ENCODE data around the gene MRC1. TPM values are rescaled to one million over a fixed set of nuclear protein-coding genes. Genes with fewer than 3 reads are reported as not detected.

Gene MRC1
- total RNA-seq, 1 experiment from 2014 or later = 0.07 TPM

DNA sequence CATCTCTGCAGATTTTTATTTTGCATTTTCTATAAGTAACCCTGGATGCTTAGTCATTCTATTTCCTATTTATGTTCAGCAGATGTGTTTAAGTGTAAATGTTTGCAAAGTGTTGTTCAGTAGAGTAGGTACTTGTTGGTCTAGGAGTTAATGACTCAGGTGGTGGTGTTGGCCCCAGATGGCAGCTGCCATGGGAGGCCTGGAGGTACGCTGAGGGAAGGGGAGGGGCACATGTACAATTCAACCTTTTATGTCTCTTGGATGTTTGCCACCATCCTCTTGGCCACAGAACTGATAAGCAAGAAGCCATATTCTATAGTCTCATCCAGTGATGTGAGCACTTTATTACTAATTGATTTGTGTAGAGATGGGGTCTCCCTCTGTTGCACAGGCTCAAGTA lies 74.5 kb downstream of the MRC1 start:
- Histone ChIP-seq H3K27me3 (ENCODE audit: insufficient read depth, low read depth) (no peaks in the 10 kb centered on the region), H3K79me2 (ENCODE audit: low read depth) (no peaks in the 10 kb centered on the region), H4K20me1 (ENCODE audit: insufficient read depth) (no peaks in the 10 kb centered on the region), H3K4me1 (replicated peaks; ENCODE audit: insufficient read depth) (no peaks in the 10 kb centered on the region), H3K4me3 (no peak overlapping the region), H3K4me2 (no peak overlapping the region), H3K27ac (no peak overlapping the region), H3K9me2 (ENCODE audit: insufficient read depth) (no peaks in the 10 kb centered on the region), H3K9me3 (ENCODE audit: insufficient read depth, low read depth) (no peaks in the 10 kb centered on the region; the same call in 1 of the 2 replicates), H3F3A (ENCODE audit: insufficient read depth, low read depth) (no peaks in the 10 kb centered on the region), H2AFZ (no peak overlapping the region), H3K36me3 (ENCODE audit: low read depth) (no peaks in the 10 kb centered on the region)
- no peak for DNase-seq
- CTCF ChIA-PET = no interaction called here
- intact Hi-C loops (cut with micrococcal nuclease; ENCODE audit: unreplicated experiment) = no loop called here
- TF ChIP-seq, protein P1, sequence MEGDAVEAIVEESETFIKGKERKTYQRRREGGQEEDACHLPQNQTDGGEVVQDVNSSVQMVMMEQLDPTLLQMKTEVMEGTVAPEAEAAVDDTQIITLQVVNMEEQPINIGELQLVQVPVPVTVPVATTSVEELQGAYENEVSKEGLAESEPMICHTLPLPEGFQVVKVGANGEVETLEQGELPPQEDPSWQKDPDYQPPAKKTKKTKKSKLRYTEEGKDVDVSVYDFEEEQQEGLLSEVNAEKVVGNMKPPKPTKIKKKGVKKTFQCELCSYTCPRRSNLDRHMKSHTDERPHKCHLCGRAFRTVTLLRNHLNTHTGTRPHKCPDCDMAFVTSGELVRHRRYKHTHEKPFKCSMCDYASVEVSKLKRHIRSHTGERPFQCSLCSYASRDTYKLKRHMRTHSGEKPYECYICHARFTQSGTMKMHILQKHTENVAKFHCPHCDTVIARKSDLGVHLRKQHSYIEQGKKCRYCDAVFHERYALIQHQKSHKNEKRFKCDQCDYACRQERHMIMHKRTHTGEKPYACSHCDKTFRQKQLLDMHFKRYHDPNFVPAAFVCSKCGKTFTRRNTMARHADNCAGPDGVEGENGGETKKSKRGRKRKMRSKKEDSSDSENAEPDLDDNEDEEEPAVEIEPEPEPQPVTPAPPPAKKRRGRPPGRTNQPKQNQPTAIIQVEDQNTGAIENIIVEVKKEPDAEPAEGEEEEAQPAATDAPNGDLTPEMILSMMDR (conservative IDR thresholded peaks at IDR 0.05) = no peak
- no peak for TF ChIP-seq EZH2 (IDR thresholded peaks at IDR 0.05; ENCODE audit: low read depth)
- POLR2A ChIA-PET (ENCODE audit: unreplicated experiment) = no interaction called here
- BruUV-seq (replicated peaks) = no TSS peak

DNA sequence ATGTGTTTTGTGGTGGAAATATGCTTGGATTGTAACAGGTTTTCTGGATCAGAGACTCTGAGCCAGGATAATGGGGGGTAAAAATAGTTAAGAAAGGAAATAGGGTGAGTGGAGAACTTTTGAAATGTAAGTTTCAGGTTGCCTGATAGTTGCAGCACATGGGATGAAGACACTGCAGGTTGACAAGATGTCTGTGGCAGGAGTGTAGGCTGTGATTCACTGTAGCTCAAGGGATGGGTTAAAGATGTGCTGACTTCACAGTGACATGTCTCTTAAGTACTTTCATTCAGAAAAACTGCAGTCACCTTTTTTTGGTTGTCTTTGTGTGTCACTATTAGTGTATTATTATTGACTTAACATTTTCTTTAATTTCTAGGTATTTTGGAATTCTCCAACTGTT lies 79.0 kb downstream of the MRC1 start:
- DNase-seq = no peak

DNA sequence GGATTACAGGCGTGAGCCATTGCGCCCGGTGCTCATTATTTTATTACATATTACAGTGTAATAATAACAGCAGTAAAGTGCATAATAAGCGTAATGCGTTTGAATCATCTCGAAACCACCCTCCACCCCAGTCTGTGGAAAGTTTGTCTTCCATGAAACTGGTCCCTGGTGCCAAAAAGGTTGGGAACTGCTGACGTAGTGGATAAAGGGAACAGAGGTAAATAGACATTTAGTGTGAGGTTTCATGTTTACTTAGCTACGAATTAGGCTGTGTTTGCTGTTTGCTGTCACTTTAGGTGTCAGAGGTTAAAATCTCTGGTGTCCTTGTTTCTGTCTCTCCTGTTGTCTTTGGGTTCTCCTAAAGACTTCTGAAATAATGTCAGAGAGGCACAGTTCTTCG lies 82.3 kb downstream of the MRC1 start:
- POLR2A ChIA-PET (ENCODE audit: unreplicated experiment) = no interaction called here
- BruUV-seq (replicated peaks) = no TSS peak
- intact Hi-C loops (cut with micrococcal nuclease; ENCODE audit: unreplicated experiment) = no loop called here
- Histone ChIP-seq H3K9me2 (ENCODE audit: insufficient read depth) (no peaks in the 10 kb centered on the region), H3K27ac (no peak overlapping the region), H3K4me3 (no peak overlapping the region), H3K36me3 (ENCODE audit: low read depth) (no peaks in the 10 kb centered on the region), H4K20me1 (ENCODE audit: insufficient read depth) (no peaks in the 10 kb centered on the region), H3K9me3 (ENCODE audit: insufficient read depth, low read depth) (no peaks in the 10 kb centered on the region; the same call in 1 of the 2 replicates), H2AFZ (no peak overlapping the region), H3K4me2 (no peak overlapping the region), H3K4me1 (replicated peaks; ENCODE audit: insufficient read depth) (no peaks in the 10 kb centered on the region), H3F3A (ENCODE audit: insufficient read depth, low read depth) (no peaks in the 10 kb centered on the region), H3K27me3 (ENCODE audit: insufficient read depth, low read depth) (no peaks in the 10 kb centered on the region), H3K79me2 (ENCODE audit: low read depth) (no peaks in the 10 kb centered on the region)
- TF ChIP-seq EZH2 (IDR thresholded peaks at IDR 0.05; ENCODE audit: low read depth) = no peak
- TF ChIP-seq, protein P1 (conservative IDR thresholded peaks at IDR 0.05) = no peak
- CTCF ChIA-PET = no interaction called here
- DNase-seq = no peak

More for the DNA sequence above, 79.0 kb downstream of the MRC1 start:
- intact Hi-C loops (cut with micrococcal nuclease; ENCODE audit: unreplicated experiment) = no loop called here
- Histone ChIP-seq H2AFZ (no peak overlapping the region), H3K4me1 (replicated peaks; ENCODE audit: insufficient read depth) (no peaks in the 10 kb centered on the region), H3K4me3 (no peak overlapping the region), H3K27me3 (ENCODE audit: insufficient read depth, low read depth) (no peaks in the 10 kb centered on the region), H3K27ac (no peak overlapping the region), H4K20me1 (ENCODE audit: insufficient read depth) (no peaks in the 10 kb centered on the region), H3K9me2 (ENCODE audit: insufficient read depth) (no peaks in the 10 kb centered on the region), H3F3A (ENCODE audit: insufficient read depth, low read depth) (no peaks in the 10 kb centered on the region), H3K79me2 (ENCODE audit: low read depth) (no peaks in the 10 kb centered on the region), H3K4me2 (no peak overlapping the region), H3K9me3 (ENCODE audit: insufficient read depth, low read depth) (no peaks in the 10 kb centered on the region; the same call in 1 of the 2 replicates), H3K36me3 (ENCODE audit: low read depth) (no peaks in the 10 kb centered on the region)
- no peak for TF ChIP-seq EZH2 (IDR thresholded peaks at IDR 0.05; ENCODE audit: low read depth)
- TF ChIP-seq, protein P1 (conservative IDR thresholded peaks at IDR 0.05) = no peak
- ChIA-PET CTCF (no interaction called here), POLR2A (ENCODE audit: unreplicated experiment) (no interaction called here)
- no TSS peak for BruUV-seq (replicated peaks)
